ENCODE measurements around the gene PAMR1. TPM values are rescaled to one million over a fixed set of nuclear protein-coding genes. Genes with fewer than 3 reads are reported as not detected.

PAMR1 gene
- total and polyA plus RNA-seq, 9 of the 15 experiments (the other 6 are each of a cell fraction or from before 2014, with no cell fraction given), result not detected

GRCh38 chr11:35546317-35546716, 20.9 kb upstream of the PAMR1 start (continued):
- TF ChIP-seq HOMEZ (CRISPR knock-in tag; IDR thresholded peaks at IDR 0.05), result no peak
- TF ChIP-seq ZNF232 (CRISPR knock-in tag; IDR thresholded peaks at IDR 0.05), result no peak
- no peak for TF ChIP-seq CREM (IDR thresholded peaks at IDR 0.05; ENCODE audit: low read depth)
- TF ChIP-seq C11orf30 (IDR thresholded peaks at IDR 0.05; ENCODE audit: low read depth), result no peak
- TF ChIP-seq HEY1 (CRISPR knock-in tag; IDR thresholded peaks at IDR 0.05; ENCODE audit: borderline replicate concordance), result no peak
- TF ChIP-seq GTF3C2 (IDR thresholded peaks at IDR 0.05; ENCODE audit: borderline replicate concordance, extremely low read depth, insufficient read length), result no peak
- TF ChIP-seq ZNF184 (CRISPR knock-in tag; IDR thresholded peaks at IDR 0.05), result no peak
- no peak for TF ChIP-seq HNRNPL (IDR thresholded peaks at IDR 0.05; ENCODE audit: low read depth, low read length)
- no peak for TF ChIP-seq KAT8 (IDR thresholded peaks at IDR 0.05; ENCODE audit: low read depth)

Measured in K562 (cell line).